ENCODE results near the gene BSDC1. TPM values are rescaled to one million over a fixed set of nuclear protein-coding genes. Genes with fewer than 3 reads are reported as not detected.
A peak's percentile ranks its signal among the peaks of the same experiment; 100 is the strongest.

Gene BSDC1
- total RNA-seq, 6 donors from 2014 or later: 60.8 to 116 (median 68.9) TPM

GRCh38 chr1:32321712-32322291 is 72.4 kb downstream of the BSDC1 start:
- ATAC-seq (ENCODE audit: low FRiP score in 2 of 2) (no peak), DNase-seq (no peak)
- peaks cover under 1 to 61% (median 34%) of the 10 kb centered on the region in 4 donors for H3K36me3 ChIP-seq
- H3K4me1 ChIP-seq: peaks cover 5 to 15% (median 14%) of the 10 kb centered on the region in 4 donors
- H3K4me3 ChIP-seq: no peak overlapping the region
- no peak for TF ChIP-seq POLR2A (IDR thresholded peaks at IDR 0.05)
- no peak for TF ChIP-seq POLR2AphosphoS5 (IDR thresholded peaks at IDR 0.05)
- TF ChIP-seq CTCF (IDR thresholded peaks at IDR 0.05): no peak
- no peak for TF ChIP-seq EP300 (IDR thresholded peaks at IDR 0.05)
- H3K27me3 ChIP-seq: no peaks in the 10 kb centered on the region
- peak overlapping the region in 2 of 4 donors; percentile 60 to 61 for H3K27ac ChIP-seq
- no peaks in the 10 kb centered on the region for H3K9me3 ChIP-seq
- WGBS, 2 donors: 24 to 41% methylated on average over 5 of the region's 5 CpGs

- peaks cover 10 to 15% (median 14%) of the 10 kb centered on the region in 4 donors for H3K4me1 ChIP-seq
- H3K36me3 ChIP-seq: peaks cover 0 to 38% (median 15%) of the 10 kb centered on the region in 4 donors
- 96 to 98% methylated on average over 10 of the region's 10 CpGs for WGBS, 2 donors
- no peak overlapping the region for H3K4me3 ChIP-seq
- ATAC-seq (ENCODE audit: low FRiP score in 2 of 2) (no peak), DNase-seq (no peak)
- TF ChIP-seq EP300 (IDR thresholded peaks at IDR 0.05): no peak
- TF ChIP-seq POLR2AphosphoS5 (IDR thresholded peaks at IDR 0.05): no peak
- TF ChIP-seq CTCF (IDR thresholded peaks at IDR 0.05): no peak
- TF ChIP-seq POLR2A (IDR thresholded peaks at IDR 0.05): no peak
- H3K27ac ChIP-seq: no peak overlapping the region
- no peaks in the 10 kb centered on the region for H3K9me3 ChIP-seq
- no peaks in the 10 kb centered on the region for H3K27me3 ChIP-seq
Measured at GRCh38 chr1:32318127-32318869, 75.9 kb downstream of the BSDC1 start.

GRCh38 chr1:32316903-32317277 is 77.4 kb downstream of the BSDC1 start:
- no peaks in the 10 kb centered on the region for H3K9me3 ChIP-seq
- TF ChIP-seq POLR2AphosphoS5 (IDR thresholded peaks at IDR 0.05): no peak
- no peak for TF ChIP-seq EP300 (IDR thresholded peaks at IDR 0.05)
- TF ChIP-seq POLR2A (IDR thresholded peaks at IDR 0.05): no peak
- no peak for TF ChIP-seq CTCF (IDR thresholded peaks at IDR 0.05)
- peaks cover 8 to 12% (median 10%) of the 10 kb centered on the region in 4 donors for H3K4me1 ChIP-seq
- ATAC-seq (ENCODE audit: low FRiP score in 2 of 2): no peak
- no peak for DNase-seq
- 85 to 89% methylated on average over 3 of the region's 3 CpGs for WGBS, 2 donors
- peaks cover 0 to 34% (median 15%) of the 10 kb centered on the region in 4 donors for H3K36me3 ChIP-seq
- no peak overlapping the region for H3K4me3 ChIP-seq
- no peak overlapping the region for H3K27ac ChIP-seq
- H3K27me3 ChIP-seq: no peaks in the 10 kb centered on the region

Other genes with a start within 250 kb of the BSDC1 start
- gene TXLNA, start 214.8 kb downstream of the BSDC1 start, total RNA-seq: 10 to 100 TPM; 29.3 to 57.5 (median 47.5) TPM
- gene CCDC28B, start 193.8 kb downstream of the BSDC1 start, total RNA-seq: 1 to 10 TPM in 5 of 6 donors, under 1 TPM in 1; 0.98 to 4.2 (median 3.2) TPM
- 1 to 10 TPM in 5 of 6 donors, under 1 TPM in 1; 0.55 to 6.3 (median 1.9) TPM for gene IQCC, start 188.8 kb downstream of the BSDC1 start, total RNA-seq
- 10 to 100 TPM in 1 of 6 donors, 1 to 10 TPM in 4, under 1 TPM in 1; 0.11 to 11.4 (median 4.5) TPM for gene DCDC2B, start 185.4 kb downstream of the BSDC1 start, total RNA-seq
- gene TMEM234, start 172.1 kb downstream of the BSDC1 start, total RNA-seq: 10 to 100 TPM; 14.9 to 62.9 (median 21.1) TPM
- 100 to 1,000 TPM in 4 of 6 donors, 10 to 100 TPM in 2; 62.9 to 173 (median 109) TPM for gene EIF3I, start 172.0 kb downstream of the BSDC1 start, total RNA-seq
- 10 to 100 TPM in 2 of 6 donors, 1 to 10 TPM in 3, not detected in 1; 1.9 to 53.0 (median 4.6) TPM for gene FAM167B, start 147.2 kb downstream of the BSDC1 start, total RNA-seq
- 10 to 100 TPM in 1 of 6 donors, 1 to 10 TPM in 5; 5.1 to 25.1 (median 7.7) TPM for gene LCK, start 143.2 kb downstream of the BSDC1 start, total RNA-seq
- 10 to 100 TPM; 36.8 to 78.0 (median 48.8) TPM for gene HDAC1, start 102.4 kb downstream of the BSDC1 start, total RNA-seq
- 10 to 100 TPM in 2 of 6 donors, 1 to 10 TPM in 4; 1.0 to 56.9 (median 9.4) TPM for gene MARCKSL1, start 58.2 kb downstream of the BSDC1 start, total RNA-seq
- 10 to 100 TPM in 3 of 6 donors, 1 to 10 TPM in 3; 4.3 to 43.0 (median 10.5) TPM for gene FAM229A, start 32.0 kb downstream of the BSDC1 start, total RNA-seq
- 1 to 10 TPM in 4 of 6 donors, not detected in 2; 1.2 to 2.3 (median 1.8) TPM for gene TSSK3, start 31.9 kb downstream of the BSDC1 start, total RNA-seq
- under 1 TPM in 4 of 6 donors, not detected in 2; under 0.01 to 0.10 (median 0.01) TPM for gene ZBTB8B, start 70.6 kb upstream of the BSDC1 start, total RNA-seq
- gene ZBTB8A, start 145.0 kb upstream of the BSDC1 start, total RNA-seq: 10 to 100 TPM in 1 of 6 donors, 1 to 10 TPM in 5; 5.1 to 12.0 (median 6.4) TPM

Measured in upper lobe of left lung (tissue), 6 donors.